Measurements from ENCODE around the gene ATL1.

GRCh38 chr14:50598765-50599164 lies 38.8 kb downstream of the ATL1 start:
- no peak for TF ChIP-seq CTCF (conservative IDR thresholded peaks at IDR 0.05; ENCODE audit: low read length)
- no peak for TF ChIP-seq EZH2phosphoT487 (IDR thresholded peaks at IDR 0.05; ENCODE audit: borderline replicate concordance, low read depth, low read length)

Data from OCI-LY7 (cell line).